Nephron (organoid): ENCODE measurements around the gene MICAL2.

Experiments
- H3K27ac Mint-ChIP-seq, 3 experiments: 2 replicates each; pipeline ENCODE4 v1.8.0; 2020; ENCODE audit warnings: mixed read lengths in 3 of 3, mild to moderate bottlenecking in 2 of 3, moderate library complexity in 1 of 3
- H3K27me3 Mint-ChIP-seq: 2 replicates; pipeline ENCODE4 v1.8.0; 2021; ENCODE audit warnings: low read depth, mild to moderate bottlenecking, moderate library complexity, mixed read lengths
- H3K36me3 Mint-ChIP-seq: 2 replicates; pipeline ENCODE4 v1.8.0; 2020; ENCODE audit warnings: low read depth, mixed read lengths
- H3K4me1 Mint-ChIP-seq: 2 replicates; pipeline ENCODE4 v1.8.0; 2020; ENCODE audit warnings: mixed read lengths
- H3K4me3 Mint-ChIP-seq, 3 experiments: 2 replicates each; pipeline ENCODE4 v1.8.0; 2020; ENCODE audit warnings: mild to moderate bottlenecking in 3 of 3, mixed read lengths in 3 of 3, moderate library complexity in 2 of 3
- H3K9me3 Mint-ChIP-seq: 2 replicates; pipeline ENCODE4 v1.8.0; 2020; ENCODE audit warnings: mixed read lengths
- CTCF ChIP-seq, 3 experiments: fragments of 200-600 bp; sonication (generic); IDR thresholded peaks; one replicate each; pipeline ENCODE4 v1.5.0; 2021; ENCODE audit warnings: antibody characterized with exemption in 3 of 3; ENCODE audit not compliant: unreplicated experiment in 3 of 3

MICAL2 gene

GRCh38 chr11:12246989-12247388, 136.6 kb downstream of the MICAL2 start:
- peaks cover 11% of the 10 kb centered on the region for H3K27me3 Mint-ChIP-seq
- peaks cover 68% of the 10 kb centered on the region for H3K4me1 Mint-ChIP-seq
- TF ChIP-seq CTCF (IDR thresholded peaks at IDR 0.05; ENCODE audit: unreplicated experiment in 3 of 3) = no peak
- H3K9me3 Mint-ChIP-seq = no peaks in the 10 kb centered on the region
- no peak overlapping the region for H3K27ac Mint-ChIP-seq
- H3K36me3 Mint-ChIP-seq = no peaks in the 10 kb centered on the region
- H3K4me3 Mint-ChIP-seq = no peak overlapping the region

- Mint-ChIP-seq H3K4me3 (no peak overlapping the region), H3K27ac (peak overlapping the region; percentile 1 to 25 (median 7))
- no peak for TF ChIP-seq CTCF (IDR thresholded peaks at IDR 0.05; ENCODE audit: unreplicated experiment in 3 of 3)
Measured at GRCh38 chr11:12247543-12248254, 137.3 kb downstream of the MICAL2 start.

GRCh38 chr11:12248330-12248729, 137.9 kb downstream of the MICAL2 start:
- Mint-ChIP-seq H3K27me3 (peaks cover 8% of the 10 kb centered on the region), H3K9me3 (no peaks in the 10 kb centered on the region), H3K4me3 (no peak overlapping the region), H3K27ac (peak overlapping the region; percentile 1 to 25 (median 7)), H3K36me3 (no peaks in the 10 kb centered on the region), H3K4me1 (peaks cover 57% of the 10 kb centered on the region)
- TF ChIP-seq CTCF (IDR thresholded peaks at IDR 0.05; ENCODE audit: unreplicated experiment in 3 of 3) = no peak

More at GRCh38 chr11:12247543-12248254, 137.3 kb downstream of the MICAL2 start:
- H3K27me3 Mint-ChIP-seq = peaks cover 9% of the 10 kb centered on the region
- no peaks in the 10 kb centered on the region for H3K36me3 Mint-ChIP-seq
- no peaks in the 10 kb centered on the region for H3K9me3 Mint-ChIP-seq
- peaks cover 63% of the 10 kb centered on the region for H3K4me1 Mint-ChIP-seq

GRCh38 chr11:12249590-12250260, 139.3 kb downstream of the MICAL2 start:
- Mint-ChIP-seq H3K4me1 (peaks cover 43% of the 10 kb centered on the region), H3K4me3 (no peak overlapping the region), H3K9me3 (no peaks in the 10 kb centered on the region), H3K27ac (peak overlapping the region in 1 of 3 experiments; percentile 22), H3K27me3 (peaks cover 11% of the 10 kb centered on the region), H3K36me3 (no peaks in the 10 kb centered on the region)
- no peak for TF ChIP-seq CTCF (IDR thresholded peaks at IDR 0.05; ENCODE audit: unreplicated experiment in 3 of 3)

- peaks cover 2% of the 10 kb centered on the region for H3K9me3 Mint-ChIP-seq
- peaks cover 33% of the 10 kb centered on the region for H3K4me1 Mint-ChIP-seq
- no peak overlapping the region for H3K4me3 Mint-ChIP-seq
- H3K27ac Mint-ChIP-seq = peak overlapping the region in 1 of 3 experiments; percentile 10
- peaks cover 11% of the 10 kb centered on the region for H3K27me3 Mint-ChIP-seq
- H3K36me3 Mint-ChIP-seq = no peaks in the 10 kb centered on the region
- no peak for TF ChIP-seq CTCF (IDR thresholded peaks at IDR 0.05; ENCODE audit: unreplicated experiment in 3 of 3)
Measured at GRCh38 chr11:12251666-12252560, 141.5 kb downstream of the MICAL2 start.
